Smooth muscle cell (in vitro differentiated cells): ENCODE results near the gene KCNB1. TPM values are rescaled to one million over a fixed set of nuclear protein-coding genes. Genes with fewer than 3 reads are reported as not detected.

Source experiments
- DNase-seq: peaks from one replicate; lab custom pipeline; 2025; ENCODE audit not compliant: unreplicated experiment; lab: John Stamatoyannopoulos, UW
- H2AFZ ChIP-seq: fragments of 200-600 bp; sonication (generic); 2 replicates; pipeline ENCODE4 v1.6.0; 2016; ENCODE audit warnings: antibody characterized with exemption, low read depth, mild to moderate bottlenecking
- H3F3A ChIP-seq: fragments of 200-600 bp; sonication (generic); 2 replicates; pipeline ENCODE4 v1.6.0; 2017; ENCODE audit warnings: antibody characterized with exemption, low read depth
- H3K27ac ChIP-seq: fragments of 200-600 bp; sonication (generic); 2 replicates; pipeline ENCODE4 v1.5.1; 2016; ENCODE audit warnings: low read depth, mild to moderate bottlenecking
- H3K27me3 ChIP-seq: fragments of 200-600 bp; sonication (generic); 2 replicates; pipeline ENCODE4 v1.6.1; 2016; ENCODE audit warnings: low read depth, mild to moderate bottlenecking
- H3K36me3 ChIP-seq: fragments of 200-600 bp; sonication (generic); 2 replicates; pipeline ENCODE4 v1.5.1; 2016; ENCODE audit warnings: low read depth
- H3K4me1 ChIP-seq: fragments of 200-600 bp; sonication (generic); 2 replicates; pipeline ENCODE4 v1.5.1; 2016; ENCODE audit warnings: low read depth
- H3K4me2 ChIP-seq: fragments of 200-600 bp; sonication (generic); 2 replicates; pipeline ENCODE4 v1.6.0; 2016; ENCODE audit warnings: mild to moderate bottlenecking
- H3K4me3 ChIP-seq: fragments of 200-600 bp; sonication (generic); 2 replicates; pipeline ENCODE4 v1.5.1; 2016; ENCODE audit warnings: mild to moderate bottlenecking
- H3K79me2 ChIP-seq: fragments of 200-600 bp; sonication (generic); 2 replicates; pipeline ENCODE4 v1.6.0; 2016; ENCODE audit warnings: low read depth, mild to moderate bottlenecking
- H3K9ac ChIP-seq: fragments of 200-600 bp; sonication (generic); 2 replicates; pipeline ENCODE4 v1.6.0; 2016; ENCODE audit warnings: low read depth
- H3K9me3 ChIP-seq: fragments of 200-600 bp; sonication (generic); replicated peaks from 2 replicates; pipeline ENCODE4 v1.5.1; 2016; ENCODE audit warnings: low read depth
- H4K20me1 ChIP-seq: fragments of 200-600 bp; sonication (generic); 2 replicates; pipeline ENCODE4 v1.6.0; 2016; ENCODE audit warnings: low read depth
- CTCF ChIP-seq: fragments of 200-600 bp; sonication (generic); IDR thresholded peaks from 2 replicates; pipeline ENCODE4 v1.5.1; 2017; ENCODE audit warnings: borderline replicate concordance, mild to moderate bottlenecking, antibody characterized with exemption; ENCODE audit not compliant: insufficient read depth, poor library complexity, severe bottlenecking
- WGBS: methylation state at CpG from one replicate; pipeline ENCODE4 v1.1.7; 2016; ENCODE audit warnings: low lambda C conversion rate; 5-methylcytosine and 5-hydroxymethylcytosine counted together
- polyA plus RNA-seq: library from polyadenylated mRNA; unstranded; fragments of >200 nt; fragmentation: Nextera tagmentation; extraction: Ambion mirVana; gene quantifications from 2 replicates; pipeline ENCODE4 v1.2.1, GENCODE V29; 2016
- total RNA-seq: library from RNA; depleted of rRNA; stranded (reverse); fragments of >200 nt; gene quantifications from 2 replicates; pipeline ENCODE4 v1.2.3, GENCODE V29; 2014

KCNB1 gene
- total and polyA plus RNA-seq, 2 experiments from 2014 or later = not detected

DNA sequence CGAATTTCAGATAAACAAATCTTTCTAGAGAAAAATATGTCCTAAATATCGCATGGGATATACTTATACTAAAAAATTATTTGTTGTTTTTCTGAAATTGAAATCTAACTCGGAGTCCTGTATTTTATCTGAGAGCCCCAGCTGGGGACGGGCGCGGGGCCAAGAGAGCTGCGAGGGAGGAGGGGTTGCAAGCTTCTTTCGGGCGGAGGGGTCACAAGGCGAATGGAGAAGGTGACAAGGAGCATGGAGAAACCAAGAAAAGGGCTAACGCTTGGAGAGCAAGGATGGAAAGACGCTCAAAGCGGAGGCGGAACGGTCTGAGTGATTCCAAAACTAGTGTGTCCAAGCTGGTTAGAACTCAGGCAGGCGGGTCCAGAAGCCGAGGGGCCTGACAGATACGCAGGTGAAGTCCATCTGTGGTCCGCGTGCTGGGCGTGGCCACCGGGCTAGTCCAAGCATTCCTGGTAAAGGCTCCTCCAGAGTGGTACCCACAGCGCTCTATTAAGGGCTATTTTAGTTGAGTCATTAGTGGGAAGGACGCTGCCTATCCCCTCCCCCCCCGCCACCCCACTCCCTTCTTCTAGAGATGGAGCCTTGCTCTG is 163.2 kb downstream of the KCNB1 start:
- no peaks in the 10 kb centered on the region for H3F3A ChIP-seq

DNA sequence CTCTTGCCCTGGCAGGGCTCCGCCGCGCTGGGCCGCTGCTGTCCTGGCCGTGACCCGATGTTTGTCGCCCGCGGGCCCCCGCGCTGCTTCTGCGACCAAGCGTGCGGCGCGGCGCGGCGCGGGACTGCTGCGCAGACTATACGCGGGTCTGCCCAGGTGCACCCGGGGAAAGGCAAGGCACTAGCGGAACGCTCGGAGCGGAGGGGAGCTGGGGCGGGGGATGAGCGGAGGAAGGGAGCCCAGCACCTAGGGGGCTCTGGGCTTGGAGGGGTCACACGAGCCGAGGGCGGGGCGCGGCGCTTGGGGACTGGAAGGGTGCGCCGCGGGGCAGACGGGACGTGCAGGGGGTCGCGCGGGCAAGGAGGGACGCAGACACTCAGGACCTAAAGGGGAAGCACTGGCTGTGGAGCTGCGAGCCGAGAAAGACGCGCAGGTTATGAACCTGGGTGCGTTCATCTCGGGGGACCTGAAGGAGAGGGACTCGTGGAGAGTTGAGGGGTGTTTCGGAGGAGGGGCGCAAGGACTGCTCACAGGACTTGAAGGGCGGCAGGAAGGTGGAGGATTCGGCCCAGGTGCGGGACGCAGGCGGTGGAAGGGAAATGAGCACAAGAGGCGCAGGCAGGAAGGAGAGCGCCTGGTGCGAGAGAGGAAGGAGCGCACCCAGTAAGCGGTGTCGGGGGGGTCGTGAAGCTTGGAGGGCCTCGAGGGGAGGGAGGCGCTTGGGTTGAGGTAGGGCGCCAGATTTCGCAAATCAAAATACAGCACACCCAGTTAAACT is 163.8 kb downstream of the KCNB1 start:
- Histone ChIP-seq H3K79me2 (no peaks in the 10 kb centered on the region), H4K20me1 (no peaks in the 10 kb centered on the region), H3K4me3 (peak overlapping the region; percentile 36), H3F3A (no peaks in the 10 kb centered on the region), H3K4me1 (peaks cover 7% of the 10 kb centered on the region), H3K4me2 (peak overlapping the region; percentile 37), H3K9me3 (no peaks in the 10 kb centered on the region), H3K27ac (no peak overlapping the region), H3K36me3 (no peaks in the 10 kb centered on the region), H3K27me3 (peaks cover 79% of the 10 kb centered on the region), H2AFZ (no peak overlapping the region), H3K9ac (no peak overlapping the region)
- no peak for TF ChIP-seq CTCF
- no peak for DNase-seq
- WGBS = 3% methylated on average over 60 of the region's 70 CpGs

More for the DNA sequence above, 163.2 kb downstream of the KCNB1 start:
- Histone ChIP-seq H3K9ac (no peak overlapping the region), H3K4me1 (peaks cover 10% of the 10 kb centered on the region), H3K9me3 (no peaks in the 10 kb centered on the region), H3K79me2 (no peaks in the 10 kb centered on the region), H3K36me3 (no peaks in the 10 kb centered on the region), H3K4me3 (peak overlapping the region; percentile 36), H2AFZ (no peak overlapping the region), H3K27ac (no peak overlapping the region), H4K20me1 (no peaks in the 10 kb centered on the region), H3K4me2 (peak overlapping the region; percentile 37), H3K27me3 (peaks cover 77% of the 10 kb centered on the region)
- TF ChIP-seq CTCF = no peak
- no peak for DNase-seq
- WGBS = 43% methylated on average over 25 of the region's 25 CpGs

DNA sequence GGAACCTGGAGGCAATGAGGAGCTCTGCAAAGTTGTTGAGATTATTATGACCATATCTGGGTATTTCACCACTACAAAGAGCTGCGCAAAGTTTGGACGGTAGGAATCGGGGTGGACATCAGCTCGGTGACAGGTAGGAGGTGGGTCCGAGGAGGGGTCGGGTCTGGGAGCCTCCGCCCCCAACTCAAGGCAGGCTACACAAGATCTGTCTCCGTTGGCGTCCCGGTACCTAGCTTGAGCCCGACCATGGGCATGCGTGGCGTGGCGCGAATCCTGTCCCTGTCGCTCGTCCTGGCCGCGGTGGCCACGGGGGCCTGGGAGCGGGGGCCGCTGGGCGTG is 164.4 kb downstream of the KCNB1 start:
- no peak for TF ChIP-seq CTCF
- H3K4me2 ChIP-seq = peak overlapping the region; percentile 37
- no peak overlapping the region for H2AFZ ChIP-seq
- H3K27ac ChIP-seq = no peak overlapping the region
- H3K4me1 ChIP-seq = peaks cover 7% of the 10 kb centered on the region
- WGBS = 13% methylated on average over 23 of the region's 23 CpGs
- H3F3A ChIP-seq = no peaks in the 10 kb centered on the region
- H3K4me3 ChIP-seq = peak overlapping the region; percentile 36
- H3K27me3 ChIP-seq = peaks cover 81% of the 10 kb centered on the region
- no peaks in the 10 kb centered on the region for H3K9me3 ChIP-seq
- no peaks in the 10 kb centered on the region for H3K79me2 ChIP-seq
- H3K36me3 ChIP-seq = no peaks in the 10 kb centered on the region
- no peak for DNase-seq
- H4K20me1 ChIP-seq = no peaks in the 10 kb centered on the region
- H3K9ac ChIP-seq = no peak overlapping the region
